B cell (primary cell): ENCODE results near the gene NCDN. TPM values are rescaled to one million over a fixed set of nuclear protein-coding genes. Genes with fewer than 3 reads are reported as not detected.

ENCODE experiments used
- ATAC-seq: fragments of 200-7000 bp; cut with Tn5 transposase; one replicate; pipeline ENCODE4 v1.10.0; 2021; ENCODE audit warnings: low read depth, mild to moderate bottlenecking, moderate number of reproducible peaks, moderate library complexity
- CTCF ChIA-PET: fragments of 350-600 bp; sonication (Branson Sonifier 250); formaldehyde crosslinking; loops from one replicate; lab custom pipeline; 2021; ENCODE audit warnings: antibody characterized with exemption, inconsistent platforms; lab: Charles Lee
- POLR2A ChIA-PET: fragments of 350-600 bp; sonication (Branson Sonifier 250); formaldehyde crosslinking; loops from one replicate; lab custom pipeline; 2021; ENCODE audit warnings: antibody characterized with exemption; lab: Charles Lee
- DNase-seq: peaks from one replicate; pipeline ENCODE4 v3.0.0; 2013
- H2AFZ ChIP-seq: 2 replicates; pipeline ENCODE4 v1.6.1; 2012; ENCODE audit warnings: mild to moderate bottlenecking, low read depth, low read length; ENCODE audit not compliant: insufficient read depth, poor library complexity, severe bottlenecking
- H3K27ac ChIP-seq, 2 donors: 1 replicate in 1 of 2; 2 replicates in 1 of 2; pipeline ENCODE4 v1.5.1; 2012 to 2013; ENCODE audit warnings: low read length in 2 of 2, mild to moderate bottlenecking in 2 of 2, moderate library complexity in 1 of 2
- H3K27me3 ChIP-seq, 4 experiments: fragments of 200-600 bp in 1 of 4; sonication (generic) in 1 of 4; replicated peaks in 1 of 4; 1 replicate in 2 of 4; 2 replicates in 2 of 4; pipeline versions ENCODE4 v1.6.1 to v1.7.0; 2013 to 2016; ENCODE audit warnings: low read length in 3 of 4, mild to moderate bottlenecking in 2 of 4, mixed read lengths in 1 of 4, moderate library complexity in 1 of 4; ENCODE audit not compliant: insufficient read depth in 4 of 4, control insufficient read depth in 3 of 4; ENCODE audit errors: control extremely low read depth in 1 of 4
- H3K36me3 ChIP-seq, 2 experiments: replicated peaks in 1 of 2; 1 replicate in 1 of 2; 2 replicates in 1 of 2; pipeline versions ENCODE4 v1.6.1 to v1.7.1; 2013; ENCODE audit warnings: low read length in 1 of 2; ENCODE audit not compliant: insufficient read depth in 2 of 2, control insufficient read depth in 1 of 2; ENCODE audit errors: control extremely low read depth in 1 of 2, extremely low read depth in 1 of 2
- H3K4me1 ChIP-seq, 2 donors: fragments of 200-600 bp in 1 of 2; sonication (generic) in 1 of 2; 1 replicate in 1 of 2; 2 replicates in 1 of 2; pipeline versions ENCODE4 v1.5.1 to v1.6.1; 2013 to 2017; ENCODE audit warnings: low read length in 2 of 2; ENCODE audit not compliant: control insufficient read depth in 2 of 2, insufficient read depth in 2 of 2
- H3K4me2 ChIP-seq: replicated peaks from 2 replicates; pipeline ENCODE3; 2012; ENCODE audit warnings: mild to moderate bottlenecking, low read depth, low read length; ENCODE audit not compliant: poor library complexity, severe bottlenecking
- H3K4me3 ChIP-seq, 5 experiments: fragments of 200-600 bp in 1 of 5; sonication (generic) in 1 of 5; 1 replicate in 3 of 5; 2 replicates in 2 of 5; pipeline versions ENCODE4 v1.5.1 to v1.7.0; 2011 to 2016; ENCODE audit warnings: low read length in 4 of 5, mild to moderate bottlenecking in 4 of 5, low read depth in 2 of 5, control low read depth in 1 of 5, moderate library complexity in 1 of 5; ENCODE audit not compliant: insufficient read depth in 1 of 5; ENCODE audit errors: control extremely low read depth in 1 of 5, extremely low read depth in 1 of 5
- H3K79me2 ChIP-seq: fragments of 200-600 bp; sonication (generic); one replicate; pipeline ENCODE4 v1.6.0; 2016; ENCODE audit warnings: low read length; ENCODE audit not compliant: control insufficient read depth, insufficient read depth
- H3K9ac ChIP-seq: fragments of 200-600 bp; sonication (generic); 2 replicates; pipeline ENCODE4 v1.6.1; 2017; ENCODE audit warnings: mild to moderate bottlenecking, low read length, moderate library complexity
- H3K9me3 ChIP-seq, 3 donors: one replicate each; pipeline versions ENCODE4 v1.6.1 to v1.7.1; 2013; ENCODE audit warnings: low read length in 2 of 3; ENCODE audit not compliant: control insufficient read depth in 2 of 3, insufficient read depth in 1 of 3; ENCODE audit errors: control extremely low read depth in 1 of 3
- H4K20me1 ChIP-seq: 2 replicates; pipeline ENCODE4 v1.6.0; 2012; ENCODE audit warnings: mild to moderate bottlenecking, low read length; ENCODE audit not compliant: insufficient read depth, control insufficient read depth, poor library complexity, severe bottlenecking
- H3K27ac Mint-ChIP-seq: one replicate; pipeline ENCODE4 v1.8.0; 2021; ENCODE audit warnings: mixed read lengths
- H3K27me3 Mint-ChIP-seq: one replicate; pipeline ENCODE4 v1.8.0; 2021; ENCODE audit warnings: mixed read lengths
- H3K4me1 Mint-ChIP-seq: one replicate; pipeline ENCODE4 v1.8.0; 2021; ENCODE audit warnings: mixed read lengths
- H3K4me3 Mint-ChIP-seq: one replicate; pipeline ENCODE4 v1.8.0; 2021; ENCODE audit warnings: mixed read lengths
- H3K9me3 Mint-ChIP-seq: one replicate; pipeline ENCODE4 v1.8.0; 2022; ENCODE audit warnings: mixed read lengths; ENCODE audit not compliant: insufficient read depth
- CTCF ChIP-seq: fragments of 200-600 bp; IDR thresholded peaks from one replicate; pipeline ENCODE4 v1.8.0; 2022; ENCODE audit warnings: antibody characterized with exemption, mild to moderate bottlenecking
- EZH2 ChIP-seq: IDR thresholded peaks from 2 replicates; pipeline ENCODE4 v1.6.1; 2012; ENCODE audit warnings: borderline replicate concordance, low read depth, mild to moderate bottlenecking, moderate library complexity, low read length; ENCODE audit not compliant: insufficient read depth, poor library complexity, severe bottlenecking
- WGBS: methylation state at CpG from one replicate; pipeline ENCODE4 v1.1.5; 2013; ENCODE audit warnings: missing lambda C conversion rate; ENCODE audit not compliant: insufficient coverage; 5-methylcytosine and 5-hydroxymethylcytosine counted together
- intact Hi-C: fragments of 100-400 bp; cut with micrococcal nuclease; formaldehyde crosslinking; loops from one replicate; pipeline ENCODE4 v1.10.0; 2022
- polyA plus RNA-seq: library from polyadenylated mRNA; depleted of rRNA; stranded (reverse); fragments of >200 nt; gene quantifications from 2 replicates; pipeline ENCODE4 v1.2.3, GENCODE V29; 2012
- total RNA-seq, 2 donors: library from RNA; stranded (reverse); fragments of 120-200 nt in 1 of 2; gene quantifications; 1 replicate in 1 of 2; 2 replicates in 1 of 2; pipeline versions ENCODE4 v1.2.3 to v1.2.4, GENCODE V29; 2013 to 2022

Gene NCDN
- total and polyA plus RNA-seq, 2 donors (not counting 1 experiment from before 2014, with no cell fraction given), result 13.6 to 19.8 TPM

DNA sequence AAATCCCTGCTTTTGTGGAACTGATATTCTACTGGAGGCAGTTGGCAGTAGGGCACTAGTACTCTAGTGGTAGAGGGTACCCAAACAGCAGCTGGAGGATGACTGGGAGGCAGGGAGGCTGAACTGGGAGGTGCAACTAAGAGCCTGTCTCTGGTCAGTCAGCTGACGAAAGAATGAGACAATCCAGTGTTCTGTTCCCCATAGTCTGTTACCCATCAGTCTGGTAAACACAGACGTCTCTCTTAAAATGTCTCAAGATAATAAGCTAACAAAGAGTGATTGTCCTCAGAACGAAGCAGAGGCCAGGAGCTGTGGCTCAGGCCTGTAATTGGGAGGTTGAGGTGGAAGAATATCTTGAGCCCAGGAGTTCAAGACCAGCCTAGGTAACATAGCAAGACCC lies 45.9 kb downstream of the NCDN start:
- Histone ChIP-seq H3K79me2 (no peaks in the 10 kb centered on the region), H4K20me1 (no peaks in the 10 kb centered on the region), H2AFZ (no peak overlapping the region), H3K4me3 (no peak overlapping the region), H3K9me3 (no peaks in the 10 kb centered on the region), H3K27me3 (no peaks in the 10 kb centered on the region), H3K27ac (no peak overlapping the region), H3K36me3 (peaks cover 13 to 53% of the 10 kb centered on the region in 2 experiments), H3K4me2 (no peak overlapping the region), H3K9ac (no peak overlapping the region), H3K4me1 (no peaks in the 10 kb centered on the region)
- no CpG with 5 or more reads among the region's 3 CpGs for WGBS
- intact Hi-C loops, result no loop called here
- no peak overlapping the region for H3K27ac Mint-ChIP-seq
- DNase-seq, result no peak
- TF ChIP-seq CTCF (no peak), EZH2 (no peak)
- no peaks in the 10 kb centered on the region for H3K9me3 Mint-ChIP-seq
- H3K27me3 Mint-ChIP-seq, result no peaks in the 10 kb centered on the region
- ChIA-PET POLR2A (no interaction called here), CTCF (no interaction called here)
- H3K4me1 Mint-ChIP-seq, result peaks cover 7% of the 10 kb centered on the region
- H3K4me3 Mint-ChIP-seq, result no peak overlapping the region
- ATAC-seq, result no peak

- no CpG with 5 or more reads among the region's 4 CpGs for WGBS
- intact Hi-C loops, result no loop called here
- ATAC-seq, result no peak
- no peak overlapping the region for H3K27ac Mint-ChIP-seq
- Histone ChIP-seq H3K9me3 (no peaks in the 10 kb centered on the region), H3K4me3 (no peak overlapping the region), H3K36me3 (peaks cover 13 to 58% of the 10 kb centered on the region in 2 experiments), H3K9ac (no peak overlapping the region), H3K27ac (no peak overlapping the region), H3K4me2 (no peak overlapping the region), H3K27me3 (no peaks in the 10 kb centered on the region), H3K79me2 (no peaks in the 10 kb centered on the region), H3K4me1 (no peaks in the 10 kb centered on the region), H4K20me1 (no peaks in the 10 kb centered on the region), H2AFZ (no peak overlapping the region)
- no peak overlapping the region for H3K4me3 Mint-ChIP-seq
- DNase-seq, result no peak
- CTCF ChIA-PET, result no interaction called here
- POLR2A ChIA-PET, result no interaction called here
- peaks cover 7% of the 10 kb centered on the region for H3K4me1 Mint-ChIP-seq
- no peaks in the 10 kb centered on the region for H3K27me3 Mint-ChIP-seq
- H3K9me3 Mint-ChIP-seq, result no peaks in the 10 kb centered on the region
- no peak for TF ChIP-seq CTCF
- no peak for TF ChIP-seq EZH2
These were observed 46.3 kb downstream of the NCDN start for GRCh38 chr1:35603941-35604340.
